ENCODE results near the gene PLD5.
"Not testable (repeated sequence)": the region's sequence is repeated elsewhere in the genome, so short reads cannot be mapped to it uniquely, and the experiment has no call there.

Gene PLD5

DNA sequence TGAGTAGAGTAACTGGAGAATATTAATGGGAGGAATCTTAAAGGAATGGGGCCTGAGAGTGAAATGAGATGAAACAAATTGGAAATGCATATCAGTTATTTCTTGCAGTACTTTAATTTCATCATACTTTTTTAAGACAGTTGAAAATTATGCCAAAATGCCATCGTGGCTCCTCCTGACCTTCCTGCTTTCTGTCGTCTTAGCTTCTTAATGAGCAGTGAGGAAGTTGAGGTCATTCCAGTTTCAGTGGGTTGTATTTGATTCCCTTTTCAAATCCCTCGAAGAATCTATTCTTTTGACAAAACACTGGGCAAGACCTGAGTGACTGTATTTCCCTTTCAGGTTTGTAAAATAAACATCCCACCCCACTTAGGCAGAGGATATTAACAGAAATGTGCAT is 390.7 kb downstream of the PLD5 start:
- no peak for DNase-seq

DNA sequence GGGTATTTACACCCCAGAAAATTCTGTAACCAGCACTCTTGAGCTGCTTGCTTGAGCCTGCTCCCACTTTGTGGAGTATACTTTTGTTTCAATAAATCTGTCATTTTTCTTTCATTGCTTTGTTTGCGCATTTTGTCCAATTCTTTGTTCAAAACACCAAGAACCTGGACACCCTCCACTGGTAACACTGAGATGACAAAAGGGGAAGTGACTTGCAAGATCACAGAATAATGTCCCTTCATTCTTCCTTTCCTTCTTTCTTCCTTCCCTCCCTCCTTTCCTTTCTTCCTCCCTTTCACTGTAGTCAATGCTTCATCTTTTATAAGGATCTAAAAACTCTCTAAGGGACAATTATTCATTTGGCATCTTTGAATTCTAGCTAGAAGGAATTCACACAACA is 391.1 kb downstream of the PLD5 start:
- DNase-seq = no peak

DNA sequence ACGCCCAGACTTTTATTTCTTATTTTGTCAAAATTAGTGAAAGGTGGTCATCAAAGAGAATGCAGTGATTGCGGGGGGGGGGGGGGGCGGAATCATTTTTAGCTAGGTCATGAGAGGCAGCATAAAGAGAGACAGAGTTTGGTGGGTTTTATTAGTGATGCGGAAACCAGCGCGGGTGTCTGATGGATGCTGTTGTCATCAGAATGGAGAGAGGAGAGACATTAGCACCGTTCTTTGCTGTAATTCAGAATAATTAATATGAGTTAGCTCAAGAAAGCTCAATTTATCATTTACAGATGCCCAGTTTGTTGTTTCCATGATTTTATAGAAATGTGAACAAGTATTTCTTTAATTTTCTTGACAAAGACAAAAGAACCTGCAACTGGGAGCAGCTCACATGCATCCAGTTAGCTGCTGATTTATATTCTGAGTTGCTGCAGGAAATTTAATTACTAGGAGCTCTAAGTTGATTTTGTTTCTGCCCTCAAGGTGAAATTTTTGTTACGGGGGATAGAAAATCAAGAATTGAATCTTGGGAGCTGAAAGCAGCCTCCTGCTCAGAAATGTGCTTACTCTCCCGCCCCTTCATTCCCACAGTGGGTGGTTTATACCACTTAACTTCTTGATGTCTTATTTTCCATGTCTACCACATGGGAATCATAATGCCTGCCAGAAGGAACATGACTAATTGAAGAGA is 392.2 kb downstream of the PLD5 start:
- no peak for DNase-seq

DNA sequence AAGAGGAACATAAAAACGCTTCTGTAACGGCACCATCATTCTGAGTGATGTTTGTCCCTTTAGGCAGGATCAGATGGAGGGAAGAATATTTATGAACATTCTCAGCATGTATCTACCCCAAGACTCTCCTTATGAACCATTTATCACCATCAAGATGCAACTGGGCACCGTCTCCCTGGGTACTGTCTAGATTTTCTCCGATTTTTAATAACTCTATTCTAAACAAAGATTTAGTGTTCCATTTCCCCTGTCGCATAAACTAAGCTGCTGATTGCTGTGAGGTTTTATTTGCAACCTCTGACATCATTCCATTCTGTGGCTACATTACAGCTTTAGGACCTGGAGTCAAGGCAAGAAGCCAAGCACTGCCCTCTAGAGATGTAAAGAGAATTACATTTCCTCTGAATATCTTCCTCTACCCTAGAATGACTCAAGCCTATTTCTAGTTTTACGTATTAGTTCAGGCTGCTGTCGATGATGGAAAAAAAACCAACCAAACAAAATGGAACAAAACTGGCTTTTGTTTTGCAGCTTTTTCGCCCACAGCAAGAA is 395.5 kb downstream of the PLD5 start:
- DNase-seq = no peak

DNA sequence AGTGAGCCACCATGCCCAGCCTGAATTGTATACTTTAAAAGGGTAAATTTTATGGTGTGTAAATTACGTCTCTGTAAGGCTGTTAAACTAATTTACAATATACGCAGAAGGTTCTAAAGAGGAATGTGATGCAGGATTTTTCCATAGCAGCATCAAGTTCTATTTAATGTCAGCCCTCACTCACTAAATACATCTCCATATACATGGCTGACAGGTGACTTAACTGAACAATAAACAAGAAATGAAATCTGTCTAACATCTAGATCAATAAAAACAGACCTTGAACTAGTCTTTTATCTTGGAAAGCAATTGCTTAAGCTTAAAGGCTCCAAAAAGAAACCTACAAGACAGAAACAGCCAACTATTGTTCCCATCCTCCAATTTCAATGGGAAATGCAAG is 404.1 kb downstream of the PLD5 start:
- no peak for DNase-seq

DNA sequence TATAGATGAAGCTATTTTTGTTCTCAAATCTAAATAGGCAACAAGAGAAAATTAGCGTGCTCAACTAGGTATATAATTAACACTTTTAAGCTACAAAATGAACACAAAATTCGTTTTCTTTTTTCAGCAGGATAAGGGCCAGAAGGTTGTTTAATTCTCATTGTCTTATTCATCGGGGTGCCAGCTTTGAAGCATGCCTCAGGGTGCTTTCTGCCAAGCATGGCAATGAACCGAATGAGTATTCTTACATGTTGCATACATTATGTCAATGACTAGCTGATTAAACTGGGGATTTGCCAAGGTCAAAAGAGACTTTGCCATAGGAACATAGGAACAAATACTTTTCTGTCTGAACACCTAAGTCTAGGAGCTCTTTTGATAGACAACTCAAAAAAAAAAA is 423.6 kb downstream of the PLD5 start:
- DNase-seq = no peak

DNA sequence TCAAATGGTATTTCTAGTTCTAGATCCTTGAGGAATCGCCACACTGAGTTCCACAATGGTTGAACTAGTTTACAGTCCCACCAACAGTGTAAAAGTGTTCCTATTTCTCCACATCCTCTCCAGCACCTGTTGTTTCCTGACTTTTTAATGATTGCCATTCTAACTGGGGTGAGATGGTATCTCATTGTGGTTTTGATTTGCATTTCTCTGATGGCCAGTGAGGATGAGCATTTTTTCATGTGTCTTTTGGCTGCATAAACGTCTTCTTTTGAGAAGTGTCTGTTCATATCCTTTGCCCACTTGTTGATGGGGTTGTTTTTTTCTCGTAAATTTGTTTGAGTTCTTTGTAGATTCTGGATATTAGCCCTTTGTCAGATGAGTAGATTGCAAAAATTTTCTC is 427.2 kb downstream of the PLD5 start:
- not testable (repeated sequence) for DNase-seq

DNA sequence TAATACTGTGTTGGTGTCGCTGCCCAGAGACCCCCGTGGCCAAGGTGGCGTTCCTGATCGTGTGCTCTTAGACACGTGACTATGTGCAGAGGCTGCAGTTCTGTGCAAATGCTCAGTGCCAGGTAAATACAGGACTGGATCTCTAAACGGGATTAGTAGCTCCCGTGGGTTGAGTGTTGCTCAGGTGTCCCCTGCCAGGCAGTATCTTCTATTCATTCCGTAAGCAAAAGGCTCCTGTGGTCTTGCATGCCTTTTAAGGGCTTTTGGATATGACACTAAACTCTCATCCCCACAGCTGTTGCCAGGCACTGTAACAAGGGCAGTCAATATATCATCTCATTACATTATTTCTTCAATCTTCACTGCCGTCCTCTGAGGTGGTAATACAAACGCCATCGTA is 431.4 kb downstream of the PLD5 start:
- no peak for DNase-seq

DNA sequence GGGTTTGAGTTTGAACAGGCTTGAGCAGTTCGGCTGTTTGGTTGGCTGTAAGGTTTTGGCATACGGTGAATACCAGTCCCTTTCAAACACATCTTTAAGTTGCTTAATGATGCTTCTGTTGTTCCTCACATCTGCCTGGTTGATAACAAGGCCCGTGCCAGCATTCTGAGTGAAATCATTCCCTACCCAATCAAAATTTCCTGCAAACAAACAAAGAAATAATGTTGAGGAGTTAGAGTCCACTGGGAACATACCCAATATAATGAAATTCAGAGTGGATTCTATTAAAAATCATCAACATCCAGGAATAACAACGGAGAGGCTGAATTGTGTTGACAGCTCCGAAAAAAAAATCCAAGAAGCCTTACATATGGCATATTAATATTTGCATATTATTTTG is 434.6 kb downstream of the PLD5 start:
- DNase-seq = no peak

DNA sequence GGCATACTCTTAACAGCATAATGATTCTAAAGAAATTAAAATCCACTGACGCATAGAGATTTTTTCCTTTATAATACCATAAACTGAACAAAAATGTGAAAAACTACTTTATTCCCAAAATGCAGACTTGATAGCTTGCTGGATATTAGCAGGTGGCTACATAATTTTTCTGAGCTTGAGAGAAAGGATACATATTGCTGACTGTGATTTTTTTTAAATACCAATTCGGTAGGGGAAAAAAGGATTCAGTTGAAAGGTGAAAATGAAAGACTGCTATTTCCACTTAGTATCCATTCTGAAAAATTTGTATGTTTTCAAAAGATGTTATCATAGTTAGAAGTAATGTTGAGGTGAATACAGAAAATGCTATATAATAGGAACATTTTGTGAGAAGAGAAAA is 435.6 kb downstream of the PLD5 start:
- DNase-seq = no peak

DNA sequence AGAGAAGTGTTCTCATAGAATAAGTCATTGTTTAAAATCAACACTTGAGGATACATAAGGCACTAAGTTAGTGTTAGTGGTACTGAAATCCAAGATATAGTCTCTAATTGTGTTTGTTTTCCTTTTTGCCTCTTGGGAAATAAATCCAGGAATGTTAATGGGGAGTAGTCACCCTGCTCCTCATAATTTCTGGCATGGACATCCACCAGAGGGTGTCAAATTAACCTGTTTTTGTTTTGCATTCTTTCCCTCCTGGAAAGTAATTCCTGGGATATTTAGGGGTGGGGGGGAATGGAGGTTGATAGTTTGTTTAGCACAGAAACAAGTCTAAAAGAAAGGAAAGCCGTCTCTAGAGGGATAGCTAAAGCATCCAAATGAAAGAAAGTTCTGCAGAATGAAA is 437.8 kb downstream of the PLD5 start:
- no peak for DNase-seq

DNA sequence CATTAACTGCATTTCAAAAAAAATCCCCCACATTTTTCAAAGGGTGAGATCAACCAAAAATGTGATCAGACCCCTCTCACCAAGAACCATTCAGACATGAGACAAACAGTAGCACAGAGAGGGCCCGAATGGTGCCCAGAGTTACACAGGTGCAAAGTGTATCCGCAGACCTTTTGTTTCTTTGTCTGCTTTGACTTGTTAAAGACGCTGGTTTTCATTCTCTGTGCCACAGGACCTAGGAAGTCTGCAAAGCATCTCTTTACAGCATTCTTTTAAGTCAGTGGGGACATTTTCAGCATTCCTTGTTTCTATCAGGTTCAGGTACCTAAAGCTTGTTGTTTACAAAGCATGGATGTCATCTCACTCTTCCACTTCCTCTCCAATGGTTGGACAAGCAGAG is 438.4 kb downstream of the PLD5 start:
- DNase-seq = no peak

DNA sequence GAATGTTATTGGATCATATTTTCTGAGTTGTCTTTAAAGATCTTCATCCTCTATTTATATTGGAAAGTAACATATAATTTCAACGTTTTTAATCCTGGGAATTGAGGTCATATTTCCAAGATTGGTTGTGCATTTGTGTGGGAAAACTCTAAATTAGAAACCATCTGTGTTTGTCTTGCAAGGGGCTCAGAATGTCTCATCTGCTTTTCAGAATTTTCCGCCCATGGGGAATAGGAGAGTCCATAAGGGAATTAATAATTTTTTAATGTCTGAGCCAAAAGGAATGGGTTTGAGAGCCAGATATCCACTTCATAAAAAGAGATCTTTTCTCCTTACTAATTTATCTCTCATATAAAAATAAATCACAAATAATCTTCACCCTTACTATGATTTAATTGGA is 440.8 kb downstream of the PLD5 start:
- DNase-seq = no peak

DNA sequence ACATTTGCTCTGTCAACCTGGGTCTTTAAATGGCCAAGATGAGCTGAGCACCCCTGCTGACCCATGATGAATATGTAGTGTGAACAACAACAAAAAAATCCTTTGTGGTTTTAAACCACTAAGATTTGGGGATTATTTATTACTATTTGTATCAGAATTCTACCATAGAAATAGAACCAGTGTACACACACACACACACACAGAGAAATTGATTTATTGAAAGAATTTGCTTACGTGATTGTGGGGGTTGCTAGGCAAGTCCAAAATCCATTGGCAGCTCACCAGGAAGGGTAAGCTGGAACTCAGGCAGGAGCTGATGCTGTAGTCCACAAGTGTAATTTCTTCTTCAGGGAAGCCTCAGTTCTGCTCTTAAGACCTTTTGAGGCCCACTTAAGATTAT is 443.1 kb downstream of the PLD5 start:
- no peak for DNase-seq

DNA sequence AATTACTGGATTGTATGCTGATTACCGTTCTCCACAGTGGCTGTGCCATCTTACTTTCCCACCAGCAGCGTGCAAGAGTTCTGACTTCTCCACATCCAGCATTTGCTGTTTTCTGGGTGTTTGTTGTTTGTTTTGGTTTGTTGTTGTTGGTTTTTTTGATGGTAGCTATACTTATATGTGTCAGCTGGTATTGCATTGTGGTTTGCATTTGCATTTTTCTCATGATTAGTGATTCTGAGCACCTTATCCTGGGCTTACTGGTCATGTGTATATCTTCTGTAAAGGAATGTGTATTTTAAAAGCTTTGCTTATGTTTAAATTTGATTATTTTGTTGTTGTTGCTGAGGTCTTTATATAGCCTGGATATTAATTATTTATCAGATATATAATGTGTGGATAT is 458.7 kb downstream of the PLD5 start:
- no peak for DNase-seq

DNA sequence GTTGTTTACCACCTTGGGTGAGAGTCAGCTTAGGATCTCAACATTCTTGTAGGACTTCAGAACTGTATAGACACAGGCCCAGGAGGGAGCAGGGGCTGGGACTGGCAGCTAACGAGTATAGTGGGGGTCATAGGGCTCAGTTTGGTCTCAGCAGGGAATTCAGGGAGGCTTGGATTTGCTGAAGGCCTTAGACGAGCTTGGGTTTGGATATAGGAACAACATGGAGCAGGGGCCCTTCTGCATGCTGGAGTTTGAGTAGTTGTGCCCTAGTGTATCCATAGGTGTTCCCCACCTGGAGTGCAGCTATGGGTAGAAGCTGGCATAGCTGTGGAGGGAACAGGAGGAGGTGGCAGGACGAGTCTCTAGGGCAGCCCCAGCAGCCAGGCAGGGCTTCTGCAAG is 462.2 kb downstream of the PLD5 start:
- no peak for DNase-seq

DNA sequence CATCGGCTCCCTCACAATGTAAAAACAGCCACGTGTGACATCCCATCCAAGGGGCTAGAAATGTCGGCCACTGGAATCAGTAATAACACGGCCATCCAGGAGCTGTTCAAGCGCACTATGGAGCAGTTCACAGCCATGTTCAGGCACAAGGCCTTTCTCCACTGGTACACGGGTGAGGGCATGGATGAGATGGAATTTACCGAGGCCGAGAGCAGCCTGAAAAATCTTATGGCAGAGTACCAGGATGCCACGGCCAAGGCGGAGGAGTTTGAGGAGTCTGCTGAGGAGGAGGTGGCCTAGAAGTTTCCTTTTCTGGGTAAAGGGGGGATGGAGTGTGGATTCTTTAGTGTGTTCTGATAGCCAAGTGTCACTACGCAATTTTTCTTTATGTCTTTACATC is 464.5 kb downstream of the PLD5 start:
- no peak for DNase-seq

DNA sequence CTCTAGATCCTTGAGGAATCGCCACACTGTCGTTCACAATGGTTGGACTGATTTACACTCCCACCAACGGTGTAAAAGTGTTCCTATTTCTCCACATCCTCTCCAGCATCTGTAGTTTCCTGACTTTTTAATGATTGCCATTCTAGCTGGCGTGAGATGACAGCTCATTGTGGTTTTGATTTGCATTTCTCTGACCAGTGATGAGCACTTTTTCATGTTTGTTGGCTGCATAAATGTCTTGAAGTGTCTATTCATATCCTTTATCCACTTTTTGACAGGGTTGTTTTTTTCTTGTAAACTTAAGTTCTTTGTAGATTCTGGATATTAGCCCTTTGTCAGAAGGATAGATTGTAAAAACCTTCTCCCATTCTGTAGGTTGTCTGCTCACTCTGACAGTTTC is 465.9 kb downstream of the PLD5 start:
- DNase-seq = not testable (repeated sequence)

DNA sequence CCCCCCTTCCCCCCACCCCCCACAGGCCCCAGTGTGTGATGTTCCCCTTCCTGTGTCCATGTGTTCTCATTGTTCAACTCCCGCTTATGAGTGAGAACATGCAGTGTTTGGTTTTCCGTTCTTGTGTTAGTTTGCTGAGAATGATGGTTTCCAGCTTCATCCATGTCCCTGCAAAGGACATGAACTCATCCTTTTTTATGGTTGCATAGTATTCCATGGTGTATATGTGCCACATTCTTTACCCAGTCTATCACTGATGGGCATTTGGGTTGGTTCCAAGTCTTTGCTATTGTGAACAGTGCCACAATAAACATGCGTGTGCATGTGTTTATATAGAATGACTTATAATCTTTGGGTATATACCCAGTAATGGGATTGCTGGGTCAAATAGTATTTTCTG is 466.3 kb downstream of the PLD5 start:
- not testable (repeated sequence) for DNase-seq

DNA sequence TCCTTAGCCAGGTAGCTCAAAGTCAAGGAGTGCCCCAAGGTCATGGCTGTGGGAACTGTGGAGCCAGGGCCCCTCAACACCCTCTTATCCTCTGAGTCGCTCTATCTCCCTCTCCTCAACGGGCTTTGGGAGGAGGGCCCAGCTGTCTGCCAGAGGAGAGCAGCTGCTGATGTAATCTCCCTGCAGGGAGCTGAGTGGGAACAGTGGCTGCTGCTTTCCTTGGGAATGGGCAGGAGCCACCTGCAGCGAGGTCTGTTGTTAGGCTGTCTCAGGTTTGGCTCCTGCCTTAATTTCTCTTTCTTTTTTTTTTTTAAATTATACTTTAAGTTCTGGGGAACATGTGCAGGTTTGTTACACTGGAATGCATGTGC is 466.8 kb downstream of the PLD5 start:
- no peak for DNase-seq

DNA sequence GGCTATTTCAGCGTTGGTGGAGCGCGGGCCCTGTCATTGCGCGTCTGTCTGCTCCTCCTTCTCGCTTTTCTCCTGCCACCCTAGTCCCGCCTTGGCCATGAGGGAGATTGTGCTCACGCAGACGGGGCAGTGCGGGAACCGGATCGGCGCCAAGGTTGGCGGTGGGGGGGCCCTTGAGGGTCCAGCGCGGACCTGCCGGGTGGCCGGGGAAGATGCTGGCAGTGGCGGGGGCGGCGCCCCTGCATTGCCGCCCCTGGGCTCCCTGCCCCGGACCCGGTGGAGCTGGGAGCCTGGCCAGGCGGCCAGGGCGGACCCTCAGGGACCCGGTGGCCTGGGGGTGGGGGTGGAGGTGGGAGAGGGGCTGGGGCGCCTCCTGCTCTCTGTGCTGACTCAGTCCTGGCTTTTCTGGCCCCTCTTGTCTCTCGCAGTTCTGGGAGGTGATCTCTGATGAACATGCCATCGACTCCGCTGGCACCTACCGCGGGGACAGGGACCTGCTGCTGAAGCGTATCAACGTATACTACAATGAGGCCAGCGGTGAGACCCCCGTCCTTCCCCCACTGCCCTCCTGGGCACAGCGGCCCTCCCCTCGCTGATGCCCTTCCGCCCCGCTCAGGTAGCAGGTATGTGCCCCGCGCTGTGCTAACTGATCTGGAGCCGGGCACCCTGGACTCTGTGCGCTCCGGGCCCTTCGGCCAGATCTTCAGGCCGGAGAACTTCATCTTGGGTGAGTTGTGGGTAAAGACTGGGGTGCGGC is 467.3 kb downstream of the PLD5 start:
- DNase-seq = no peak

DNA sequence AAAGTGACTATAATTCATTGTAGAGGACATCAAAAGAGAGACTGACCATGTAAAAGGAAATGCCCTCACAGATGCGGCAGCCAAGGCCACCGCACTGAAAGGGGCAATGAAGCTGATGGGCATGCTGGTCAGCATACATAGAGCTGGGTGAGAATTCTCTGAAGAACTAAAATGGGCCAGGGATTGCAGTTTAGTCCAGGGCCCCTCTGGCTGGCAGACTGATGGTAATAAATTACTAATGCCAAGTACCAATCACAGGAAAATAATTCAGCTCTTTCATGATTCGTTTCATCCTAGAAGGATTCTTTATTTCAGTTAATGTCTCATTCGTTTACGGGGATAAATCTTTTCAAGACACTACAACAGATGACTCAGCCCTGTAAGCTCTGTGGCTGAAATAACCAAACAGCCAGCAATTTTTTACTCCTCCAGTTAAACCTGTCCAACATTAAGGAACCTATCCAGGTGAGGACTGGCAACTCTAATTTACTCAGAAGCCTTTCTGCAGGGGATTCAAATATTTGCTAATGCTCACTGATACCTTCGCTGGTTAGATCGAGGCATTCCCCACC is 468.7 kb downstream of the PLD5 start:
- no peak for DNase-seq

DNA sequence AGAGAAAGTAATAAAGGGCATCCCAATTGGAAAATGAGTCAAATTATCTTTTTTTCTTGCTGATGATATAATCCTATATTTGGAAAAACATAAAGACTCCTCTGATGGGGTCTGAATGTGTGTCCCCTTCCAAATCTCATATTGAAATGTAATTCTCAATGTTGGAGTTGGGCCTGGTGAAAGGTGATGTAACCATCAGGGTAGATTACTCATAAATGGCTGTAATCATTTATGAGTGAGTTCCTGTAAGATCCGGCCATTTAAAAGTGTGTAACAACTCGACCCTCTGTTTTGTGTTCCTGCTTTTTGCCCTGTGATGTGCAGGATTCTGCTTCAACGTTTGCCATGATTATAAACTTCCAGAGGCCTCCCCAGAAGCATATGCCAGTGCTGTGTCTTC is 481.3 kb downstream of the PLD5 start:
- DNase-seq = no peak

DNA sequence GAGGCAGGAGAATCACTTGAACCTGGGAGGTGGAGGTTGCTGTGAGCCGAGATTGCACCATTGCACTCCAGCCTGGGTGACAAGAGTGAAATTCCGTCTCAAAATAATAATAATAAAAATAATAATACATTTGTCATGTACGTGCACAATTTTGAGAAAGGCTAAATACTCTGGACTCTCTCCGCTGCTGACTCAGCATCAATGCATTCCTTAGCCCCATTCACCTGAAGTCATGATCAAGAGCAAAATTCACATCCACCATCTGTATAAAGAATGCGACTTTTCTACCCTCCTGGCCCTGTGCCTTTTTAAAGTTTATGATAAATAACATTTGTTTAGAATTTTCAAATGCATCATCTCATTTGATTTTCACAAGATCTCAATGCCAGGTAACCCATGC is 490.1 kb downstream of the PLD5 start:
- no peak for DNase-seq
